HEK293 (cell line): ENCODE data around the gene MLKL.

Experiments used
- CTCF ChIA-PET: fragments of 350-600 bp; formaldehyde crosslinking; extraction: SDS; loops from one replicate; lab custom pipeline; 2021; ENCODE audit warnings: antibody characterized with exemption; lab: Yijun Ruan, JAX
- POLR2A ChIA-PET: fragments of 300-600 bp; formaldehyde crosslinking; extraction: SDS; loops from one replicate; lab custom pipeline; 2020; ENCODE audit warnings: antibody characterized with exemption, inconsistent platforms; lab: Yijun Ruan, JAX
- H3K27ac ChIP-seq: fragments of 200-500 bp; sonication (Bioruptor generic); 2 replicates; pipeline ENCODE4 v1.5.1; 2014; ENCODE audit warnings: low read depth, low read length, control low read depth, inconsistent platforms; ENCODE audit errors: extremely low read depth
- H3K36me3 ChIP-seq, 2 experiments: fragments of 200-500 bp in 1 of 2; sonication (Bioruptor generic) in 1 of 2; 1 replicate in 1 of 2; 2 replicates in 1 of 2; pipeline ENCODE4 v1.5.1; 2014 to 2017; ENCODE audit warnings: inconsistent platforms in 2 of 2, low read length in 2 of 2; ENCODE audit not compliant: control insufficient read depth in 2 of 2, insufficient read depth in 1 of 2
- H3K4me1 ChIP-seq: fragments of 200-500 bp; sonication (Bioruptor generic); 2 replicates; pipeline ENCODE4 v1.5.1; 2014; ENCODE audit warnings: mild to moderate bottlenecking, low read length, inconsistent platforms; ENCODE audit not compliant: control insufficient read depth, insufficient read depth
- H3K4me3 ChIP-seq: 2 replicates; pipeline ENCODE4 v1.5.1; 2011; ENCODE audit warnings: low read depth, mild to moderate bottlenecking, control low read depth, low read length, moderate library complexity
- H3K9me3 ChIP-seq: fragments of 200-500 bp; sonication (Bioruptor generic); 2 replicates; pipeline ENCODE4 v1.5.1; 2014; ENCODE audit warnings: low read depth, low read length, inconsistent platforms; ENCODE audit not compliant: control insufficient read depth, insufficient read depth
- HOXD13 ChIP-seq: sonication (generic); formaldehyde crosslinking; IDR thresholded peaks from 2 replicates; pipeline ENCODE4 v1.8.0; 2022; ENCODE audit warnings: missing genetic modification reagents, borderline replicate concordance
- OVOL3 ChIP-seq: fragments of 450-650 bp; formaldehyde crosslinking; IDR thresholded peaks from 2 replicates; pipeline ENCODE4 v1.5.1; 2016; ENCODE audit warnings: missing biosample characterization, missing genetic modification characterization
- RBAK ChIP-seq: fragments of 450-650 bp; formaldehyde crosslinking; IDR thresholded peaks from 2 replicates; pipeline ENCODE4 v1.5.1; 2016; ENCODE audit warnings: missing biosample characterization, missing genetic modification characterization
- SP3 ChIP-seq: fragments of 450-650 bp; formaldehyde crosslinking; IDR thresholded peaks from 2 replicates; pipeline ENCODE4 v1.5.1; 2016; ENCODE audit warnings: missing biosample characterization, missing genetic modification characterization
- SP7 ChIP-seq: fragments of 450-650 bp; formaldehyde crosslinking; IDR thresholded peaks from 2 replicates; pipeline ENCODE4 v1.5.1; 2016; ENCODE audit warnings: missing biosample characterization, missing genetic modification characterization
- TCF7L2 ChIP-seq: IDR thresholded peaks from 2 replicates; pipeline ENCODE4 v1.6.1; 2011; ENCODE audit warnings: low read depth, mild to moderate bottlenecking, inconsistent platforms, low read length, moderate library complexity, borderline replicate concordance
- ZBTB26 ChIP-seq: fragments of 450-650 bp; formaldehyde crosslinking; optimal IDR thresholded peaks from 2 replicates; pipeline ENCODE3; 2016; ENCODE audit warnings: missing biosample characterization, mild to moderate bottlenecking, missing genetic modification characterization
- ZFP3 ChIP-seq: fragments of 450-650 bp; formaldehyde crosslinking; IDR thresholded peaks from 2 replicates; pipeline ENCODE4 v1.5.1; 2016; ENCODE audit warnings: low read depth, missing biosample characterization, missing genetic modification characterization
- ZNF138 ChIP-seq: fragments of 450-650 bp; formaldehyde crosslinking; IDR thresholded peaks from 2 replicates; pipeline ENCODE4 v1.5.1; 2016; ENCODE audit warnings: missing biosample characterization, missing genetic modification characterization, borderline replicate concordance
- ZNF157 ChIP-seq: fragments of 450-650 bp; formaldehyde crosslinking; IDR thresholded peaks from 2 replicates; pipeline ENCODE4 v1.5.1; 2016; ENCODE audit warnings: missing biosample characterization, missing genetic modification characterization
- ZNF184 ChIP-seq: fragments of 450-650 bp; IDR thresholded peaks from 2 replicates; pipeline ENCODE4 v1.5.1; 2018; ENCODE audit warnings: missing biosample characterization, mild to moderate bottlenecking, missing genetic modification characterization
- ZNF341 ChIP-seq: fragments of 450-650 bp; formaldehyde crosslinking; IDR thresholded peaks from 2 replicates; pipeline ENCODE4; 2016; ENCODE audit warnings: low read depth, missing biosample characterization, missing genetic modification characterization
- ZNF354C ChIP-seq: fragments of 450-650 bp; formaldehyde crosslinking; IDR thresholded peaks from 2 replicates; pipeline ENCODE4 v1.5.1; 2016; ENCODE audit warnings: missing biosample characterization, missing genetic modification characterization, low read depth, borderline replicate concordance
- ZNF488 ChIP-seq: fragments of 450-650 bp; formaldehyde crosslinking; IDR thresholded peaks from 2 replicates; pipeline ENCODE4 v1.5.1; 2016; ENCODE audit warnings: missing biosample characterization, missing genetic modification characterization
- ZNF518A ChIP-seq: fragments of 450-650 bp; formaldehyde crosslinking; conservative IDR thresholded peaks from 2 replicates; pipeline ENCODE4 v1.5.1; 2016; ENCODE audit warnings: low read depth, missing biosample characterization, missing genetic modification characterization
- ZNF560 ChIP-seq: fragments of 450-650 bp; formaldehyde crosslinking; IDR thresholded peaks from 2 replicates; pipeline ENCODE4 v1.5.1; 2017; ENCODE audit warnings: missing biosample characterization, missing genetic modification characterization, borderline replicate concordance
- ZNF571 ChIP-seq: fragments of 450-650 bp; formaldehyde crosslinking; IDR thresholded peaks from 2 replicates; pipeline ENCODE4 v1.5.0; 2017; ENCODE audit warnings: missing biosample characterization, missing genetic modification characterization
- ZNF624 ChIP-seq: fragments of 450-650 bp; formaldehyde crosslinking; IDR thresholded peaks from 2 replicates; pipeline ENCODE4 v1.5.1; 2017; ENCODE audit warnings: missing biosample characterization, missing genetic modification characterization
- ZNF707 ChIP-seq: fragments of 450-650 bp; formaldehyde crosslinking; IDR thresholded peaks from 2 replicates; pipeline ENCODE4 v1.5.1; 2016; ENCODE audit warnings: missing biosample characterization, missing genetic modification characterization
- ZNF76 ChIP-seq: fragments of 450-650 bp; formaldehyde crosslinking; IDR thresholded peaks from 2 replicates; pipeline ENCODE4; 2016; ENCODE audit warnings: low read depth, missing biosample characterization, missing genetic modification characterization, borderline replicate concordance
- ZNF830 ChIP-seq: fragments of 450-650 bp; IDR thresholded peaks from 2 replicates; pipeline ENCODE4 v1.5.0; 2018; ENCODE audit warnings: missing biosample characterization, missing genetic modification characterization, low read depth, mild to moderate bottlenecking, moderate library complexity
- ZXDB ChIP-seq: fragments of 450-650 bp; formaldehyde crosslinking; IDR thresholded peaks from 2 replicates; pipeline ENCODE4 v1.5.1; 2016; ENCODE audit warnings: missing biosample characterization, missing genetic modification characterization
- TF ChIP-seq, protein P1 (sequence below): fragments of 450-650 bp; formaldehyde crosslinking; IDR thresholded peaks from 2 replicates; pipeline ENCODE4 v1.5.1; 2016; ENCODE audit warnings: missing biosample characterization, missing genetic modification characterization

The MLKL gene

DNA sequence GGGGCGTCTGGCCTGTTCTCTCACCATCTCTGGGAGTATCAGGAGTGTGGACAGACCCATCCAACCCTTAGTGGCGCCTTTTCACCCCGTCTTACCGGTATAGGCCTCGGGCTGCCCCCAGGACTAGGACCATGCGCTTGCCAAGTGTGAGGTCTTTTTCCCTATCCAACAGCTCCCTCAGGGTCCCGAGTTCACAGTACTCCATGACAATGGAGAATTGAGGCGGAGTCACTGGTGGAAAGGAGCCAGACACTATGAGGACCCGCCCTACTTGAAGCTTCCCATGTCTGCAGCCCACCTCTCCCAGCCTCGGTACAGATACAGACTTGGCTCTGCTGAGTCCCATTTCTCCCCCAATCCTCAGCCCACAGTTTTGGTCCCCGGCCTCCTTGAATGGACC, 18.1 kb downstream of the MLKL start (continued):
- TF ChIP-seq ZNF518A, result no peak
- TF ChIP-seq ZNF624 (tag by site-specific recombination), result no peak
- no peak for TF ChIP-seq ZXDB
- TF ChIP-seq, protein P1, sequence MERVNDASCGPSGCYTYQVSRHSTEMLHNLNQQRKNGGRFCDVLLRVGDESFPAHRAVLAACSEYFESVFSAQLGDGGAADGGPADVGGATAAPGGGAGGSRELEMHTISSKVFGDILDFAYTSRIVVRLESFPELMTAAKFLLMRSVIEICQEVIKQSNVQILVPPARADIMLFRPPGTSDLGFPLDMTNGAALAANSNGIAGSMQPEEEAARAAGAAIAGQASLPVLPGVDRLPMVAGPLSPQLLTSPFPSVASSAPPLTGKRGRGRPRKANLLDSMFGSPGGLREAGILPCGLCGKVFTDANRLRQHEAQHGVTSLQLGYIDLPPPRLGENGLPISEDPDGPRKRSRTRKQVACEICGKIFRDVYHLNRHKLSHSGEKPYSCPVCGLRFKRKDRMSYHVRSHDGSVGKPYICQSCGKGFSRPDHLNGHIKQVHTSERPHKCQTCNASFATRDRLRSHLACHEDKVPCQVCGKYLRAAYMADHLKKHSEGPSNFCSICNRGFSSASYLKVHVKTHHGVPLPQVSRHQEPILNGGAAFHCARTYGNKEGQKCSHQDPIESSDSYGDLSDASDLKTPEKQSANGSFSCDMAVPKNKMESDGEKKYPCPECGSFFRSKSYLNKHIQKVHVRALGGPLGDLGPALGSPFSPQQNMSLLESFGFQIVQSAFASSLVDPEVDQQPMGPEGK (tag by site-specific recombination), result no peak
- TF ChIP-seq ZNF571 (tag by site-specific recombination), result no peak
- no peak for TF ChIP-seq SP7

- TF ChIP-seq ZNF76 (tag by site-specific recombination), result no peak
- no peak for TF ChIP-seq ZNF157 (tag by site-specific recombination)
- no peak for TF ChIP-seq ZNF184 (tag by site-specific recombination)
- TF ChIP-seq ZNF354C (tag by site-specific recombination), result no peak
- no peak for TF ChIP-seq ZNF707
- TF ChIP-seq ZNF560 (tag by site-specific recombination), result no peak
- TF ChIP-seq HOXD13 (CRISPR knock-in tag), result no peak
- TF ChIP-seq ZNF518A, result no peak
- no peak for TF ChIP-seq ZNF341 (tag by site-specific recombination)
- TF ChIP-seq ZNF138 (tag by site-specific recombination), result no peak
- no peak for TF ChIP-seq ZNF830 (tag by site-specific recombination)
- no peak for TF ChIP-seq TCF7L2
- no peak for TF ChIP-seq ZNF488
- no peak for TF ChIP-seq SP3 (tag by site-specific recombination)
- TF ChIP-seq ZBTB26, result no peak
- TF ChIP-seq ZFP3 (tag by site-specific recombination), result no peak
- no peak for TF ChIP-seq RBAK
- no peak for TF ChIP-seq OVOL3
- POLR2A ChIA-PET, result no interaction called here
- CTCF ChIA-PET, result interaction anchor here (0.6 kb wide), 1 partner anchor 133 kb away, joined by 3 read pairs; no protein-coding TSS in a partner anchor
Observed at GRCh38 chr16:74680681-74681080, 20.0 kb downstream of the MLKL start.

More at GRCh38 chr16:74680681-74681080, 20.0 kb downstream of the MLKL start:
- H3K27ac ChIP-seq, result no peak overlapping the region
- H3K36me3 ChIP-seq, result no peaks in the 10 kb centered on the region
- no peak overlapping the region for H3K4me3 ChIP-seq
- H3K9me3 ChIP-seq, result no peaks in the 10 kb centered on the region
- no peaks in the 10 kb centered on the region for H3K4me1 ChIP-seq
